GM21723 (cell line): ENCODE measurements around the gene RECK.
A peak's percentile ranks its signal among the peaks of the same experiment; 100 is the strongest.
"Not testable (repeated sequence)": the region's sequence is repeated elsewhere in the genome, so short reads cannot be mapped to it uniquely, and the experiment has no call there.

Source experiments
- ATAC-seq: cut with Tn5 transposase; IDR thresholded peaks from one replicate; pipeline ENCODE4 v1.9.1; 2021; ENCODE audit warnings: mild to moderate bottlenecking, moderate library complexity; ENCODE audit not compliant: unreplicated experiment

The RECK gene

DNA sequence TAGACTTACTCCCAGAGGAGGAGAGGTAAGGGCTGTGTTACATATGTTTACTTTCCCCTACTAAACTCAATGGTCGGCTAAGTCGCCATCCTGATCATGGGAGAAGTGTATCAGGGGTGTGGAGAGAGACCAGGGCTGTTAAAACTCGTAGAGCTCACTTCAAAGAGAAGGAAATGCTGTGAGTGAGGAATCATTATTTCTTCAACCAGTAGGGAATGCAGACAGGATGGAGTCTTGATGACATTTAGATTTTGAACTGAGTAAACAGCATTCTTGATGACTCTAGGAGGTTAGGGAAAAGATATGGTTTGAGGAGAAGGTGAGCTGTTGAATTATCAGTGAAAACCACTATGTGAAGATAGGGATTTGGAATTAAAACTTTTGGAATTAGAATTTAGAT is 17.3 kb downstream of the RECK start:
- no peak for ATAC-seq

DNA sequence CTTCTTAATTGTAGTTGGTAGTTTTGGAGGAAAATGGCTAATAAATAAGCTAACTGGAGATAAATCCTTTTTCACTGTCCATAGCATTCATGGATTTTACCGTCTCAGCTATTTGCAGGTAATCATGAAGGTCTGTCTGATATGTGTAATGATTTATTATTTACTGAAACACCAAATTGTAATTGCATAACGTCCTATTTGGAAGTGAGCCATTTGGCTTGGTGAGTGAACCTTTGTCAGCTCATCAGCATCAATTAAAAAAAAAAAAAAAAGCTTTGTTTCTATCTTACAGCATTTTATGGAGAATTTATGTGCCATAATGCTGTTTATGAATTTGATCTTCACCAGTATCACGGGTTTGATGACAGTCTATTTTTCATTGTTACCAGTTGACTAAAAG is 20.2 kb downstream of the RECK start:
- no peak for ATAC-seq

GRCh38 chr9:36063804-36064447 is 27.2 kb downstream of the RECK start:
- ATAC-seq: no peak

GRCh38 chr9:36064448-36065037 is 27.8 kb downstream of the RECK start:
- no peak for ATAC-seq

DNA sequence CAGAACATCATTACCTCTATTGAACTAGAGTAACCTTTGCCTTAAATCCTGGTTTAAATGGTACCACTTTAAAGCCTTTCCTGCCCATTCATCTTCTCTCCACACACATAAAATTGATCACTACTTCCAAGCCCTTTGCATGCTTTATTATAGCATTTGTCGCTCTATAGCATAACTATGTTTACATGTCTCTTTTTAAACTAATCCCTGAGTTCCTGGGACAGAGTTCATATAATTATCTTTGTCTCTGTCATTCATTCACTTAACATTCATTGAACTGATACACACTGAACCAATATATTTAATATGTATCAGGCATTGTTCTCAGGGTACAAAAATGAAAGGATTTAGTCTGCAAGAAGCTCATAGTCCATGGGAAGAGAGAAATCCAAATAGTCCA is 37.3 kb downstream of the RECK start:
- no peak for ATAC-seq

DNA sequence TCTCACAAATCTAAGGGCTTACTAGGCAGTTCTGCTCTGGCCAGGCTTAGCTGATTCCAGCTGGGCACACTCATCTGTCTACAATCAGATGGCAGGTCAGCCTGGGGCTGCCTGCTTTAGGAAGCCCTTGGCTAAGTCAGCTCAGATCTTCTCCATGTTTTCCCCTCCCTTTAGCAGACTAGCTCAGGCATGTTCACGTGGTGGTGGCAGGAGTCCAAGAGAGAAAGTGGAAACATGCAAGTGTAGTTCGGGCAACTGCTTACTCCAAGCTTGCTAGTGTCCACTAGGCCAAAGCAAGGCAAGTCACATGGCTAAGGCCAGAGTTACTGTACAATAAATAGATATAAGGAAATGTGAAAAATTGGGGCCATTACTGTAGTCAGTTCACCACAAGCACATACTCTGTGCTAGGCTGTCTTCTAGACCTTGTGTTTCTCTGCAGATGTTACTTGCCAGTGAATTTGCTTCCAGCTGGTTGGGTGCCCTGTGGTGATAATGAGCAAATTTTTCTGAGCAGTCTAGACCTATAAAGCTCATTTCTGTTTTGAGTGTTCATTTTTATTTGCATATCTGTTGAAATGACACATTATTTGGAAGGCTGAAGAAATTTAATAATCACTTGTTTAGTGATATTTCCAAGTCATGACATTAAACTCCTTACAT is 38.3 kb downstream of the RECK start:
- no peak for ATAC-seq

DNA sequence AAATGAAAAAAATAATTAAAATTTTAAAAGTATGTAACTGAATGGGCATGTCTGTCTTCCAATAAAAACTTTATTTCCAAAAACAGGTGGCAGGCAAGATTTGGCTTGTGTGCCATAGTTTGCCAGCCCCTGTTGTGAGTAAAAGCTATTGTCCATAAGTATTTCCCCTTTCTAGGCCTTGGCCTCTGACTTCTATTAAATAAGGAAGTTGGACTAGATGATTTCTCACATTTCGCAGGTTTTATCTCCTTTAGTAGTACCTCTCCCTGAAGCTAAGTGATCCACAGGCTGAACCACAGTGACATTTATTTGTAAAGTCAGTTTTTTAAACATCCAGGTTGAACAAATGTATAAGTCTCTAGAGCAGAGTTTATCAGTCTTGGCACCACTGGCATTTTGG is 41.3 kb downstream of the RECK start:
- no peak for ATAC-seq

GRCh38 chr9:36080519-36080918 is 43.8 kb downstream of the RECK start:
- no peak for ATAC-seq

DNA sequence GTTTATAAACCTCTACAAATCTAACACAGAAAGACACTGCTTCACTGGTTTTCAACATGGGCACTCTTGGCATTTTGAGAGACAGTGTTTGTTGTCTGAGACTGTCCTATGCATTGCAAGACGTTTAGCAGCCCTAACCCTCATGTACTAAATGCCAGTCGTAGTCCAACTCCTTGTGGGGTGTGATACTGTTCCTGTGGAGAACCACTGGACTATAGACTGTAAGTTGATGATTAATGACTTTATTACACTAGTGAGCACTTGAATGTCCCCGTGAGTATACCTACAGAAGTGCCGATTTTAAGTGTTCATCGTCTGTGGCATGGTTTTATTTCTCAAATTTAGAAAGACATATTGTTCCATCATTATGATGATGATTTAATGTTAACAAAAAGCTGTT is 46.2 kb downstream of the RECK start:
- ATAC-seq: no peak

GRCh38 chr9:36086442-36086841 is 49.7 kb downstream of the RECK start:
- ATAC-seq: no peak

GRCh38 chr9:36087054-36087453 is 50.3 kb downstream of the RECK start:
- not testable (repeated sequence) for ATAC-seq

GRCh38 chr9:36088020-36088419 is 51.3 kb downstream of the RECK start:
- no peak for ATAC-seq

- ATAC-seq: no peak
Observed at GRCh38 chr9:36091026-36091953, 54.6 kb downstream of the RECK start.

GRCh38 chr9:36092014-36092413 is 55.3 kb downstream of the RECK start:
- no peak for ATAC-seq

DNA sequence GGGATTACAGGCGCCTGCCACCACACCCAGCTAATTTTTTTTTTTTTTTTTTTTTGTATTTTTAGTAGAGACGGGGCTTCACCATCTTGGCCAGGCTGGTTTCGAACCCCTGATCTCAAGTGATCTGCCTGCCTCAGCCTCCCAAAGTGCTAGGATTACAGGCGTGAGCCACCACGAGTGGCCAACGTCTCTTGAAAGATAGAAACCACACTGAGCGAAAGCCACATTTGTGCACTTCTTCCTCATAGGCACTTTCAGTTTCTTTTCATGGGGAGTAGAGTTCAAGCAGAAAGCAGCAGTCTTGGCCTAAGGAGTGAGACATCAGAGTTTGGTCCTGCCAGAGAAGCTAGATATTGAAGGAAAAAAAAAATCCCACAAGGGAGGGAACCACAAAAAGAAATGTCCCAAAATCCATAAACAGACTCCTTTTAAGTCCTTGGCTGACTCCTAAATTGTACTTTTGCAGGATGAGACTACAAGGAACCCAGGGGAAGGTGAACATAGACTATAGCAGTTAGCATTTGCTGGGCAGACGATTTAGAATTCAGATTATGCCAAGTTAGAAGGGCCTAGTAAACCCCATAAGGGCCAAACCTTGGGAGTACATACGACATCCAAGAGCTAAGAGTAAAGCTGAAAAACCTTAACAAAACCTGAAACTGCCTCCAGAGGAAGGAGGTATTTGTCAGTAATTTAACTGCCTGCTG is 55.9 kb downstream of the RECK start:
- ATAC-seq: peak; percentile 100

DNA sequence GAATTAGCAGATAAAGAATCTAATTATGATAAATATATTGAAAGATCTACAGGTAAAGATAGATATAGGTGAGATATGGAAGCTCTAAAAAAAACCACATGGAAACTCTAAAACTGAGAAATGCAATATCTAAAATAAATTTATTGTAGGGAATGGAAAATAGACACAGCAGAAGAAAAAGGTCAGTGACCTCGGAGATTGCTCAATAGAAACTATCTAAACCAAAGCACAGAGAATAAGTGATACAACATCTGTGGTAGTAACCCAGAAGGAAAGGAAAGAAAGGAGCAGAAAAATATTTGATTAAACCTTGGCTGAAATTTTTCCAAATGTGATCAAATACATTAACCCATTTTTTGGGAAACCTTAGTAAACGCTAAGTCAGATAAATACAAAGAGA is 56.7 kb downstream of the RECK start:
- no peak for ATAC-seq

- no peak for ATAC-seq
Observed at GRCh38 chr9:36099718-36100117, 63.0 kb downstream of the RECK start.

DNA sequence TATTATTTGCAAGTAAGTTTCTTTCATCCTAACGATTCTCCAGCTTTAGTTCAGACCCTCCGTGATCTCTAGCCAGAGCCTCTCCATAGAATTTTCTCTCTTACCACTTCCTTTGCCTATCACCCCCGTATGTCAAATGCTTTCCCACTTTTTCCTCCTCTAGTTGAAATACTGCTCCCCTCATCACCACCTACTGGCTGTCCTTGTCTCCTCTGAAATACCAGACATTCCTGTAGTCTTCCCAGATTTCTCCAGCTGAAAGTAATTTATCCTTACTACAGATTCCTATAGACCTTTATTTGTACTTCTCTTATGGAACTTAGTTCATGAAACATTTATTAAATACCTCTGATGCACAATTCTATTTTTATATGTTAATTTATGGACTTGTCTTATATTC is 63.8 kb downstream of the RECK start:
- ATAC-seq: no peak

- no peak for ATAC-seq
Observed at GRCh38 chr9:36101916-36102741, 65.4 kb downstream of the RECK start.
